Upper lobe of left lung (tissue), 6 donors: ENCODE measurements around the gene TSC22D1. TPM values are rescaled to one million over a fixed set of nuclear protein-coding genes. Genes with fewer than 3 reads are reported as not detected.
A peak's percentile ranks its signal among the peaks of the same experiment; 100 is the strongest.

Experiments
- ATAC-seq, 2 donors: fragments of 200-7000 bp; cut with Tn5 transposase; one replicate each; pipeline ENCODE4 v1.9.1; 2022; ENCODE audit warnings: mild to moderate bottlenecking in 2 of 2, moderate library complexity in 2 of 2; ENCODE audit not compliant: low FRiP score in 2 of 2
- DNase-seq, 2 donors: peaks; one replicate each; pipeline ENCODE4 v3.0.0-alpha.2; 2019 to 2020
- H3K27ac ChIP-seq, 4 donors: fragments of 200-600 bp; sonication (generic); one replicate each; pipeline ENCODE4 v1.5.1; 2016 to 2019
- H3K27me3 ChIP-seq, 4 donors: fragments of 200-600 bp; sonication (generic); one replicate each; pipeline ENCODE4 v1.5.1; 2017 to 2019
- H3K36me3 ChIP-seq, 4 donors: fragments of 200-600 bp; sonication (generic); one replicate each; pipeline ENCODE4 v1.5.1; 2016 to 2019
- H3K4me1 ChIP-seq, 4 donors: fragments of 200-600 bp; sonication (generic); one replicate each; pipeline ENCODE4 v1.5.1; 2018 to 2019
- H3K4me3 ChIP-seq, 4 donors: fragments of 200-600 bp; sonication (generic); one replicate each; pipeline ENCODE4 v1.5.1; 2017 to 2019; ENCODE audit warnings: mild to moderate bottlenecking in 2 of 4, moderate library complexity in 1 of 4
- H3K9me3 ChIP-seq, 4 donors: fragments of 200-600 bp; sonication (generic); one replicate each; pipeline ENCODE4 v1.5.1; 2018 to 2019
- CTCF ChIP-seq, 6 experiments: fragments of 450-650 bp in 4 of 6; fragments of 200-600 bp in 2 of 6; sonication (generic) in 2 of 6; IDR thresholded peaks; one replicate each; pipeline ENCODE4 v1.5.1; 2016 to 2019; ENCODE audit warnings: antibody characterized with exemption in 6 of 6
- EP300 ChIP-seq, 4 donors: sonication (generic); formaldehyde crosslinking; IDR thresholded peaks; one replicate each; pipeline ENCODE4 v1.5.1; 2017; ENCODE audit warnings: antibody characterized with exemption in 4 of 4, control low read depth in 2 of 4
- POLR2A ChIP-seq, 4 donors: fragments of 450-650 bp; IDR thresholded peaks; one replicate each; pipeline ENCODE4 v1.5.1; 2016 to 2017; ENCODE audit warnings: antibody characterized with exemption in 4 of 4, mild to moderate bottlenecking in 2 of 4
- POLR2AphosphoS5 ChIP-seq, 2 donors: sonication (generic); formaldehyde crosslinking; IDR thresholded peaks; one replicate each; pipeline ENCODE4 v1.5.1; 2017; ENCODE audit warnings: antibody characterized with exemption in 2 of 2
- WGBS, 2 donors: methylation state at CpG; one replicate each; pipeline ENCODE4 v1.1.5; 2017 to 2018; 5-methylcytosine and 5-hydroxymethylcytosine counted together
- total RNA-seq, 6 donors: library from RNA; depleted of rRNA in 4 of 6; stranded (reverse); fragments of >200 nt in 4 of 6; gene quantifications; one replicate each; pipeline versions ENCODE4 v1.1.0 to v1.2.1, GENCODE V29; 2016 to 2021
- donor health status: DM: no; HTN: no; CAD: no; lungs with moderate emphysema.
- donor health status: DM: no; HTN: yes; CAD: no; lungs with severe emphysema.

The TSC22D1 gene
- total RNA-seq, 6 donors from 2014 or later, result 66.0 to 158 (median 115) TPM

DNA sequence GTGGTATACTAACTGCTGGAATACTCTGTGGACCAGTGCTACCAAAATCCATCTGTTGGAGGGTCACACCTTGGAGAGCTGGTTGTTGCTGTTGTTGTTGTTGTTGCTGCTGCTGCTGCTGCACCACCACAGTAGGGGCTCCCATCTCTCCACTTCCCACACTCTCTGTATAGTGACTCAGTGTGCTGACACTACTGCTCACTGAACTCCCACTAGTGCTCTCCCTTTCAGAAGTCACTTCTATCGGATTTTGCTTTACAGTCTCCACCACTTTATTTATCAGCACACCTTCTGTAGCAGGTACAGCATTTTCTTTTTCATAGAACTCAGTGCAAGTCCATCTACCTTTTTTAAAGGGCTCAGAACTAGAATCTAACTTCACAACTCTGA is 1.7 kb downstream of the TSC22D1 start:
- 72 to 84% methylated on average over 1 of the region's 1 CpG for WGBS, 2 donors
- Histone ChIP-seq H3K27me3 (no peaks in the 10 kb centered on the region), H3K4me1 (peaks cover 18 to 31% (median 21%) of the 10 kb centered on the region in 4 donors), H3K9me3 (no peaks in the 10 kb centered on the region), H3K4me3 (peak overlapping the region in 2 of 4 donors; percentile 94 to 99), H3K36me3 (no peaks in the 10 kb centered on the region), H3K27ac (no peak overlapping the region)
- TF ChIP-seq EP300 (IDR thresholded peaks at IDR 0.05) (no peak), POLR2AphosphoS5 (IDR thresholded peaks at IDR 0.05) (no peak), CTCF (IDR thresholded peaks at IDR 0.05) (no peak), POLR2A (IDR thresholded peaks at IDR 0.05) (no peak)
- ATAC-seq, result no peak
- no peak for DNase-seq

GRCh38 chr13:44573790-44574465 is 2.2 kb downstream of the TSC22D1 start:
- no peak for TF ChIP-seq POLR2A (IDR thresholded peaks at IDR 0.05)
- TF ChIP-seq CTCF (IDR thresholded peaks at IDR 0.05), result peak in 2 of 6 experiments; percentile 9 to 18
- Histone ChIP-seq H3K4me3 (peak overlapping the region in 1 of 4 donors; percentile 99), H3K36me3 (no peaks in the 10 kb centered on the region), H3K27ac (no peak overlapping the region), H3K27me3 (no peaks in the 10 kb centered on the region), H3K9me3 (no peaks in the 10 kb centered on the region), H3K4me1 (peaks cover 18 to 31% (median 21%) of the 10 kb centered on the region in 4 donors)
- ATAC-seq, result no peak
- DNase-seq, result no peak
- 88% methylated on average over 2 to 4 of the region's 4 CpGs for WGBS, 2 donors

DNA sequence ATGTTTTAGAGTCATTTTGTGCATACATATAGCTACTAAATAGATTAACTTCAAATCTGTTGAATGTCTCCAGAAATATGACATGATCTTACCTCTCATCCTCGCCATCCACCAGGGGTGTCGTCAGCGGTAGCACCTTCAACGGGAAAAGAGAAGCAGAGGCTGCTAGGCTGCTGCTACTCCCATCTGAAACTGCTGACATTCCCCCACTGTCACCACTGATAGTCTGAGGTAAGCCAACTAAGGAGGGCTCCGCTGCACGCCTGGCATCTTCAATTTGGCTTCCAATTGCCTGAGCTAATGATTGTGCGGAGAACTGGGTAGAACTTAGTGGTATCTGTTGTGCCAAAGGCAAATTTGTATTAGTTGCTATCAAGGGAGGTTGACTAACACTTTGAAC is 3.1 kb downstream of the TSC22D1 start:
- H3K27ac ChIP-seq, result no peak overlapping the region
- peaks cover 13 to 26% (median 18%) of the 10 kb centered on the region in 4 donors for H3K4me1 ChIP-seq
- no peaks in the 10 kb centered on the region for H3K27me3 ChIP-seq
- H3K9me3 ChIP-seq, result no peaks in the 10 kb centered on the region
- H3K36me3 ChIP-seq, result no peaks in the 10 kb centered on the region
- TF ChIP-seq EP300 (IDR thresholded peaks at IDR 0.05) (no peak), POLR2A (IDR thresholded peaks at IDR 0.05) (no peak), CTCF (IDR thresholded peaks at IDR 0.05) (no peak), POLR2AphosphoS5 (IDR thresholded peaks at IDR 0.05) (no peak)
- DNase-seq, result no peak
- peak overlapping the region in 1 of 4 donors; percentile 6 for H3K4me3 ChIP-seq
- 92 to 96% methylated on average over 7 of the region's 7 CpGs for WGBS, 2 donors
- ATAC-seq, result no peak

DNA sequence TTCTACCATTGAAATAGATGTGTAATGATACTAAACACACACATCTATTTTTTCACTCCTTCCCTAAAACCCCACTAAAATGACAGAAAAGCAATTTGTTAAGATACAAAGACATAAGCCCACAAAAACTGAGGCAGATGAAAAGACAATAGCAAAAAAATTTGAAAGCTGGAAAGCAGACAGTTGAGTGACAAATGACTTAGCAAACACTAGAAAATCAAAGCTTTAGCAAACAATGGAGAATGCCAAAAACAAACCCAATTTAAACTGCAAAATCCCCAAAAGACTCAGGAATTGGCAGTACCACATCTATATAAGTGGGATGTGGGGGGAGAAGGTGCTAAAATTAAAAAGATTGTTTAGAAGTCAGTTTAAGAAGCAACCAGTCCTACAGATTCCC is 9.5 kb downstream of the TSC22D1 start:
- H3K9me3 ChIP-seq, result no peaks in the 10 kb centered on the region
- DNase-seq, result no peak
- H3K27ac ChIP-seq, result no peak overlapping the region
- no peak for TF ChIP-seq POLR2A (IDR thresholded peaks at IDR 0.05)
- no peak for TF ChIP-seq CTCF (IDR thresholded peaks at IDR 0.05)
- TF ChIP-seq POLR2AphosphoS5 (IDR thresholded peaks at IDR 0.05), result no peak
- ATAC-seq, result no peak
- no peaks in the 10 kb centered on the region for H3K36me3 ChIP-seq
- no peaks in the 10 kb centered on the region for H3K27me3 ChIP-seq
- H3K4me3 ChIP-seq, result no peak overlapping the region
- H3K4me1 ChIP-seq, result peaks cover 0 to 7% (median 0%) of the 10 kb centered on the region in 4 donors

GRCh38 chr13:44565881-44566280 is 10.2 kb downstream of the TSC22D1 start:
- DNase-seq (no peak), ATAC-seq (no peak)
- no peaks in the 10 kb centered on the region for H3K36me3 ChIP-seq
- no peaks in the 10 kb centered on the region for H3K9me3 ChIP-seq
- H3K4me1 ChIP-seq, result peaks cover 0 to 2% (median 0%) of the 10 kb centered on the region in 4 donors
- no peaks in the 10 kb centered on the region for H3K27me3 ChIP-seq
- TF ChIP-seq CTCF (IDR thresholded peaks at IDR 0.05), result no peak
- no peak for TF ChIP-seq POLR2AphosphoS5 (IDR thresholded peaks at IDR 0.05)
- 92 to 93% methylated on average over 3 of the region's 3 CpGs for WGBS, 2 donors
- H3K4me3 ChIP-seq, result no peak overlapping the region
- no peak overlapping the region for H3K27ac ChIP-seq
